Activated CD4-positive, alpha-beta T cell treated with anti-CD3 and anti-CD28 coated beads, Interleukin-10, Interleukin-2, amounts not matched to agents 100 ng/mL and 50 ng/mL, durations not matched to agents 16 hours and 8 hours (primary cell): Measurements from ENCODE around the gene B3GAT1.

Experiments used
- DNase-seq: peaks from one replicate; pipeline ENCODE4 v3.0.0-alpha.2; 2020

Gene B3GAT1

DNA sequence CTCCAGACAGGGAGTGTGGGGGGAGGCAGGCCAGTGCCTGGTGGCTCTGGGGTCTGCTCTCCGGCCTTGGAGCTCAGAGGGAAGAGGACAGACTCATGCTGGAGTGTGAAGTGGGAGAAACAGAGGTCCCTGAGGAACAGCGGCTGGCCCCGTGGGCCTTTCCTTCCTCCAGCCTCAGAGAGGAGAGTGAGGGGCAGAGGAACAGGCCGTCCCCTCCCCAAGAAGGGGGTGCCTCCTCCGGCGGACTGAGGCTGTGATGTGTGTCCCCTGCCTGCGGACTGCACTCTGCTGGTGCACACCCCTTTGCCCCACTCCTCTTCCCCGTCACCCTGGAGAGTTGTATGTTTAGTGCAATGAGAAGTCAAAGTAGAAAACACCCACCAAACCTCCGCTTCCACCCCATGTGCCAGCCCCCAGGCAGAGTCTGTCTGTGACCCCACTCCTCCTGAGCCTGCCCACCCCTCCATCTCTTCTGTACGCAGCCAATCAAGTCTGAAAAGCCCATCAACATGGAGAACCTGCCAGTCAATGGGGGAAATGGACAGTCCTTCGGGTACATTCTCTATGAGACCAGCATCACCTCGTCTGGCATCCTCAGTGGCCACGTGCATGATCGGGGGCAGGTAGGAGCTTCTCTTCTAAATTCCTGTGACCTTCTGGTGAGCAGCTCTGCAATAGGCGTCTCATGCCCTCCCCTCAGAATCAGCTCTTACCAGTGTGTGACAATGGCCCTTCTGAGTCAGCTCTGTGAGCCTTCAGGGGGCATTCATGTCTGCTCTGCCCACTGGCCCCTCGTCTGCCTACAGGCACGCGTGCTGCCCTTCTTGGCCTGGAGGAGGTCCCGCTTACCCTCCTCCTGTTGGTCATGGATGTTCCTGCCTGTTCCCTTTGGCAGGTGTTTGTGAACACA, 41.3 kb downstream of the B3GAT1 start:
- no peak for DNase-seq

DNA sequence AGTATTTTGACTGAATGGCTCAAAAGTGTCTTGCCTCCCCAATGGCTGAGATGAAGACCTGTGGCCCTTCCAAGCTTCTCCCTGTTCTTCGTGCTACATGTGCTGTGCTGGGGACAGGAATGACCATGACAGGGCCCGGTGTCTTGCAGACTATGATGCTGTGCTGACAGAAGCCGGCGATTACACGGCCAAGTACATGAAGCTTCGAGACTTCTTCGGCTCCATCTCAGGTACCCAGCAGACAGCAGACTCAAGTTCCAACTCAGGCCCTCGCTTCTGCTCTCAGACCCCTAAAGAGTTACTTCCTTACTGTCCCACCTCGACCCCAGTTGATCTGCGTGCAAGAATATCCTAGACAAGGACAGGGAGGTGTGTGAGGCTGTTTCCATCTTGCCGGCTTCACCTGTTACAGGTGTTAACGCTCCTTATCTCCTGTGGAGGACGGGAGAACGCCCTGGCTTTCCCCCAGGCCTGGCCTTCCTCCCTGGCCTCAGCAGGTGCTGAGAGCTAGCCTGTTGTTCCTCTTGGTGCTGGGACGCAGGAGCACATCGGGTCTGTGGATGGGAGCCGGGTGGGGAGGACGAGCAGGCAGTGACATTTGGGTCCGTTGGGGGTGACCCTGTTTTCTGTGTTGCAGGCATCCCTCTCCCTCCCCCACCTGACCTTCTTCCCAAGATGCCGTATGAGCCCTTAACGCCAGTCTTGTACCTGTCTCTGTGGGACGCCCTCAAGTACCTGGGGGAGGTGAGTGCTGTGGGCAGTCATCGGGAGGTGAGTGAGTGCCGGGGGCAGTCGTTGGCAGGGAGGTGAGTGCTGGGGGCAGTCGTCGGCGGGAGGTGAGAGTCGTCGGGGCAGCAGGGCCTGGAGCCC, 42.2 kb downstream of the B3GAT1 start:
- DNase-seq, result no peak

DNA sequence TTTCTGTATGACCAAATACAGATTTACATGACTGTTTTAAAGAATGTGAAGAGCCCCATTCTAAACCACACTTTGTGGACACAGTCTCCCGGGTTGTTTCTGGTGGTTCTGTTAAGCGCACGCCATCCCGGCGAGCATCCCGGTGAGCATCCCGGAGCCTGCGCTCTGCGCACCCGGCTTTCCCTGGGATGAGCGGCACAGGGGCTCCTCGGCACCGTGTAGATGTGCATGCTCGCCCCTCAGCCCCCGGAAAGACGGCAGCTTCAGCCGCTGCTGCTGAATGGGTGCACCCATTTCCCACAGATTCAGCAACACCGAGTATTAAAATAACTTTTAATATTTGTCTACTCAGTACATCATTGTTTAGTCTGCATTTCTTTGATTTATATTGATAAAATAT, 44.3 kb downstream of the B3GAT1 start:
- DNase-seq, result no peak

DNA sequence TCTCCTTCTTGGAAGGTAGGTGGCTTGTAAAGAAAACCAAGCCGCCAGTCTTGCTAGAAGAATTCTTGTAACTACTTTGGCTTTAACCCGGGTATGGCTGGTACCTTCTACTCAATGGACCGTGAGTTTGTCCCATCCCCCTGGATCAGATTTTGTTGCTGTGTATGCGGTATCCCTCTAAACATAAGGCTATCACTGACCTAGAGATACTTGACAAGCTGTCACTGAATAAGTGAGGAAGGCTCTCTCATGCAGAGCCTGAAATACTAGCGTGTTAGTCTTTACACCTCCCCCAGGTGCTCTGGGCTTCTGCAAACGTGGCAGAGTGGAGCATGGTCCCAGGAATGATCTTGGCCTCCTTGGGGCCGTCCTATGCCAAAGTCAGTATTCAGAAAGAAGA, 45.8 kb downstream of the B3GAT1 start:
- DNase-seq, result no peak

DNA sequence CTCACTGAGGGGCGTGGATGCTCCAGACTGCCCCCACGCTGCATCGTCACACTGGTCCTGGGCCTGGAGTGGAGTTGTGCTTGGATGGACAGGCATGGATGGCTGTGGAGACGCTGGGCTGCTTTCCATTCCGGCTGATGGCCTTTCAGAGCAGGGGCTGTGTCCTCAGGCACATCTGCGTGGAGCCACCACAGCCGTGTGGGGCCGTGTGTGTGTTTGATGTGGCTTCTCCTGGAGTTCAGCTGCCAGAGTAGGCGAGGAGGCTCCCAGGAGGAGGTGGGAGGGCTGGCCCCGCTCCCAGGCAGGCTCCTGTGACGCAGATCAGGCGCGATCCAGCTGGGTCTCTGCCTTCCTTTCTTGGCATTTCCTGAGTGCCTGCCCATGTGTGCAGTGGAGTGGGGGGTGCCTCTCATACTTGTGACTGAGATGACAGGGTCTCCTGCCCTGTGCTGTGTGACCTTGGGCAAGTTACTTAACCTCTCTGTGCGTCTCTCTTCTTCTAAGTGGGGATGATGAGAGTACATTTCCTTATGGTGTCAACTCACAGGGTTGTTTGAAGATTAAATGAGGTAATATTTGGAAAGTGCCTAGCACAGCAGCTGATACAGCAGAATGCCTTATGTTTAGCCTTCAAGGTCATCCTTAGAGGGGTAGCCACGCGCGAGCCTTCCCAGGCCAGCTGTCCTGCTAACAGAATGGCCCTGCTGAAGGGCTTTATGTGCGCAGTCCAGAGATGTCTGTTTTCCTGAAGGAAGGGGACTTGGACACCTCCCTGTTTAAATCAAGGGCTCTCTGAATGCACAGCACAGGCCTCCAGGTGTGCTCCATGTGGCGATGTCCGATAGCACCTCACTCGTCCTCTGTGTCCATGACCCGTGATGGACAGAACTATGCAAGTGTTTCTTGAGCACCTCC, 46.8 kb downstream of the B3GAT1 start:
- DNase-seq, result no peak

DNA sequence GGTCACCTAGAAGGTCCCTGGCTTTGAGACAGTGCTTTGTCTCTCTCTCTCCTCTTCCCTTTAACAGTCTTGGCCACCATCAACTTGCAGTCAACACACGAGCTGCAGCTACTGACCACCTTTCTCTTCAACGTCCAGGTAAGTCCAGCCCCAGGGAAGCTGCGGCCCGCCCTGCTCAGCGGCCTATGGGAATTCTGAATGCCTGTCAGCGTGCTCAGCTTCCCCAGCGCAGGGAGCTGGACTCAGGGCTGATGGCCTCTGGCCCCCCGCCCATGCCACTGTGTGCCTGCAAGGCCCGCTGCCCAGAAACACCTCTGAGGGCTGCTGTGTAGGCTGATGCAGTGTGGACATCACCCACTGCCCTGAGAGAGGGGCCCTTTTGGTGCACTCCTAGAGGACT, 47.8 kb downstream of the B3GAT1 start:
- no peak for DNase-seq

DNA sequence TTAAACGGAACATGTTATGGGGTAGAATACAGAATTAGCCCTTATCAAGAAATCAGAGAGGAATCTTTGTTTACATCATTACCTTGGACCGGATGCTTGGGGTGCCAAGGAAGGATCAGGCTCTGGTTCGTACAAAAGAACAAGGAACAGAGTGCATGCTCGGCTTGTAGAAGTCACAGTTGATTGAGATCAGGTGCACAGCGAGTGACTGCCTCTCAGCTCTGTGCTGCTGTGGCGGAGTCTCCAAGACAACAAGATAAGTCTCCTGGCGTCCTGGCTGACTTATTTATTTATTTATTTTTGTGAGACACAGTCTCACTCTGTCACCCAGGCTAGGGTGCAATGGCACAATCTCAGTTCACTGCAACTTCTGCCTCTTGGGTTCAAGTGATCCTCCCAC, 48.5 kb downstream of the B3GAT1 start:
- no peak for DNase-seq

DNA sequence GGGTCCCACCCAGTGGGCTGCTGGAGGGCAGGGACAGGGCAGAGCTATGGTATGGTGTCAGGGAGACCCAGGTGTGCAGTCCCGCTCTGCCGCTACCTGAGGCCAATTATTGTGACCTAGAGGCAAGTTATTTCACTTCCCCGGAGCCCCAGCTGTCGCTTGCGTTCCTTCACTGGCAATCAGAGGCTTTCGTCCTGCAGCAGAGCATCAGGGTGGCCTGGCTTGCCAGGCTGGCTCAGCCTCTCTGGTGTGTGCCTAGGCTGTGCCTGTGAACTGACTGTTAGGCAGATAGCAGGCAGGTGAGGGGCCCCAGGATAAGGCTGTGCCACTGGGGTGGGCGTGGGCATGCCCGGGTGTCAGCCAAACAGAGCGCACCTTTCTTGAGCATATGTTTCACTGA, 48.9 kb downstream of the B3GAT1 start:
- no peak for DNase-seq

DNA sequence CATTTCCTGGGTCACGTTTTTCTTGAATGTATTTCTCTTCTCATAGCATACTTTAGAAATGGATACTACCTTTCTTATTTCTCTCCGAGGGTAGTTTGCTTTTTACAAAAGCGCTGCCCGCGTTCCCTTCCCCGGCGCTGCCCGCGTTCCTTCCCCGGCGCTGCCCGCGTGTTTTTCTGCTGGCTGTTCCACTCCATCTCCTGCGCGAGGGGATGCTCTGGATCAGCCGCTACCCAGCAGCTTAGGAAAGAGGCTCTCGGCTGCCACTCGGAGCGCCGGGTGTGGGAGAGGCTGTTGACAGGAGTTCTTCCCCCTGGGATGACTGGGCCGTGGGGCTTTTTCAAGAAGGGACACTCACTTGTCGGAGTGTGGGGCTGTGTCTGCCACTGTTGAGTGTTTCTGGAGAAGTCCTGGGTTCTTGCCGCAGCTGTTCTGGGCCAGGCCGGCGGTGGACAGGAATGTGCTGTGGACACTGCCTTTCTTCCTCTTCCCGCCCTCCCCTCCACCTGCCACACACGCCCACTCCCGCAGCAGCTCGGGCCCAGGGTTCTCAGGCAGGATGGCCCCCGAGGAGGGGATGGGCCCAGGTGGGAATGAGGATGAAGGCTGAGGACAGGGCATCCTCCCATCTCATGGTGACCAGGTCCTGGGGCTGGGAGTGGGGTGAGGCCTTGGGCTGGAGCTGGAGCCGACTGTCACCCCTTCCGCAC, 49.7 kb downstream of the B3GAT1 start:
- no peak for DNase-seq

DNA sequence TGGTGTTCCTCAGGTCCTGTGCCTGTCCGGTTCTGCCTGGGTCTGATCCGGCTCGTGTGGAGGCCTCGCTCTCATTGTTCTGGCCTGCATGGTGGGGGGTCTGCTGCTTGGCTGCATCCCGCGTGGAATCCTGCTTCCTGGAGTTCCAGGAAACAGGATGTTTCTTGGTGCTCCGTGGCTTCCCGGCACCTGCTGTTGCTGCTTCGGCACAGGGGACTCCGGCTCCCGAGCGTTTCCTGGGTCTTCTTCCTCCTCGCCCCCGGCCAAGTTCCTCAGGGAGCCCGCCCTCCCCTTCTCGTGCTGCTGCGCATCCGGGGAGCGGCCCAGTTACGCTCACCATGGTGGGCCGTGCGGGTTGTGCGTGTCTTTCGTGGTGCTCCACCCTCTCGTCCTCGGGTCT, 50.4 kb downstream of the B3GAT1 start:
- DNase-seq, result no peak

DNA sequence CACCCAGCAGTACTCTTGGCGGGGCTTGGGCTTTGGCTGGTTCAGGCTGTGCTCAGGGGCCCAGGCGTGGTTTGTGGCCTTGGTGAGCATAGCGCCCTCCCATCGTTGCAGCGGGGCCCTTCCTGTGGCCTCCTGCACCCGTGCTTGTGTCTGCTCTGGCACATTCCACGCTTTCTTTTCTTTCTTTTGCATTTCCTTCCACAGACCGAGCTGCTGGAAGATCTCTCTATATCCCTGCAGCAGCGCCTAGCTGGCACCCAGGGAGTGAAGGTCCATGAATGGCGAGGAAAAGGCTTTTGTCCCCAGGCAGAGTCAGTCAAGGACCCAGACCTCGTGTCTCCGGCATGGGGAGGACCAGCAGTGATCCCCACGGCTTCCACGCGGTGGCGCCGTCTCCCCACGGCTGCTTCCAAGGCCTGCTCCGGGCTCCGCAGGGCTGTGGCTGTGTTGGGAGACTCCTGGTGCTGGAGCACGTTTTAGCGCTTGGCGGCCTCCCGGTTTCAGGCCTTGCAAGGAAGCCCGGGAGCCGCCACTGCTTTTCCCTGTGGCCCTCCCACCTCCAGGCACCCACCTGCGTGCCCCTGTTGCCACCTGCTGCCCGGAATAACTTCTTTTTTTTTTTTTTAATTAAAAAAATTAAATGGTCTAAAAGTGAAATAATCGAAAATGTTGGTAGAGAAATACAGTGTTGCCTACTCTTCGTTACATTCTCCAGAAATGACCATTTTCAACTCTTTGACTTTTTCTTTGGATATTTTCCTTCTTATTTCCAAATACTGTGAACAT, 51.8 kb downstream of the B3GAT1 start:
- peak; percentile 85 for DNase-seq

DNA sequence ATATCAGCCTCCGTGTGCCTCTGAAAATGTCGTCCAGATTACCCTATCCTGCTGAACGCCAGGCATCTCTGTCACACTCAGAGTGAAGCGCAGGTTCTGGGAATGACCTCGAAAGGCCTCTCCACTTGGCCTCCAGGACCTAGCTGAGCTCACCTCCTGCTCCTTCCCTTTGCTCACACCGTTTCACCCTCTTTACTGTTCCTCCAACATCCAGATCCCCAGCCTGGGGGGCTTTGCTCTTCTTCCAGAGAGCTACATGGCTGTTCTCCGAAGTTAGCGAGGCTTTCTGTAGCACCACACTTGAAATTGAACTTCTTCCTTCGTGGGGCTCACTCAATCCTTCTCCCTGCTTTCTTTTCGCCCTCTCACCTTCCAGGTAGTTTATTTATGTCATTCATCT, 52.4 kb downstream of the B3GAT1 start:
- DNase-seq, result no peak

DNA sequence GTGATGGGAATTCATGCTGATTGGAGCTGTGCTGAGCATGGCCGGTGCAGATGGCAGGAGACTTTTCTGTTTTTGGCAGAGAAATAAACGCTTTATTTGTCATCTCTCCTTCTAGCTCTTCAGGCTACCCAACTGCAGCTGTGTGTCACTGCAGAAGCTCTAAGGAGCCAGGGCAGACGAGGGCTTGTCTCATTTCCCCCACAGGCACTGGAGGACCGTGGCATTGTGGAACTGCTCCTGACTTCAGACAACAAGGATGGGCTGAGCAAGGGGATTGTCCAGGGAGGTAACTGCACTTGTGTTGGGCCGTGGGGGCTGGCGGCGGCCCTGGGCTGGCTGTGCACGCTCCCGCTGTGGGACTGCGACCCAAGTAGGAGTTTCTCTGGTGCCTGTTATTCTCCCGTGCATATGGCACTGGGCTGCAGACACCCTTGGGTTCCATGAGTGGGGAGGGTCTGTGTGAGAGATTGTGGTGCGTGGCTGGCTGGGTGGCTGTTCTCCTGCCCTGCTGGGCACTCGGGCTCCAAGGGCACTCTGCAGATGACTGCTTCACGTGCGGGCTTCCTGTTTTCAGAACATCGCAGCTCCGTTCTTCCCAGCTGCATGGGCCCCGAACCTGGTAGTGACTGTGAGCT, 53.1 kb downstream of the B3GAT1 start:
- no peak for DNase-seq

DNA sequence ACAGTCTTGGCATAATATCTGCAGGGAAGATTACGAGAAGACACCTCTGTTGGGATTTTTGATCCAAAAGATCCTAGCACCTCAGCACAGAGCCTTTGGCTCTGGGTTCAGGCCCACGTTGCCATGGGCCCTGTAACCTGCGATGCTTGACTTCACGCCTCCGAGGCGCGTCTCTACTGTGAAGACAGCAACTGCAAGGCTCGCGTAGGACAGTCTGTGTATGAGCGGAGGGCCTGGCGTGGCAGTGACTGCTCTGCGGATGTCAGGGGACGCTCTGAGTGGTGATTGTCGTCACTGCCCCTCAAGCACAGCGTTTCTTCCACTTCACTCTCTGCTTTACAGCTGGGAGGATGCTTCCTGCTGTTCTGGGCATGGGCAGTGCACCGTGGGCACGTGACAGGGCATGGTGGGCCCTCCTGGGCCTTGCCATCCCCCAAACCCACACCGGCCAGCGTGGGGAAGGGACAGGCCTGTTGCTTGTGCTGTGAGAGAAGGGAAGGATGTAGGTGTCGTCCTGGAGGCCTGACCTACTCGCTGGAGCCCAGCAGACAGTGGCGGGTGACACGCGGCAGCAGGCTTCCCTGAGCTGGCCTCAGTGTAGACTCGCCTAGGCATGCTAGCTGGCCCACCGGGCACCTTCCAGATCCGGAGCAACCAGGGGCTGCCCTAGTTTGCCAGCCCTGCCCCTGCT, 53.7 kb downstream of the B3GAT1 start:
- no peak for DNase-seq

DNA sequence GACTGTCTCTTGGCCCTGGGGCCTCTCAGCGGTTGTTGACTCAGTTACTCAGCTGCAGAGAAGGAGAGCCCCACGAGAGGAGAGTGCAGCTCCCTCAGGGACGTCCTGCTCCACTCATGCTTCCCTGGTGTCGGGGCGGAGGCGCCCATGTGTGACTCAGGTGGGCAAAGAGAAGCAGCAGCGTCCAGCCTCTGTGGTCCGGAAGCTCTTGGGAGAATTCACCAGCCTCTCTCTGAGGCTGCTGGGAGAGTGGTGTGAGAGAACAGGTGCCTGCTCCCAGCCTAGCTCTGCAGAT, 54.5 kb downstream of the B3GAT1 start:
- no peak for DNase-seq

DNA sequence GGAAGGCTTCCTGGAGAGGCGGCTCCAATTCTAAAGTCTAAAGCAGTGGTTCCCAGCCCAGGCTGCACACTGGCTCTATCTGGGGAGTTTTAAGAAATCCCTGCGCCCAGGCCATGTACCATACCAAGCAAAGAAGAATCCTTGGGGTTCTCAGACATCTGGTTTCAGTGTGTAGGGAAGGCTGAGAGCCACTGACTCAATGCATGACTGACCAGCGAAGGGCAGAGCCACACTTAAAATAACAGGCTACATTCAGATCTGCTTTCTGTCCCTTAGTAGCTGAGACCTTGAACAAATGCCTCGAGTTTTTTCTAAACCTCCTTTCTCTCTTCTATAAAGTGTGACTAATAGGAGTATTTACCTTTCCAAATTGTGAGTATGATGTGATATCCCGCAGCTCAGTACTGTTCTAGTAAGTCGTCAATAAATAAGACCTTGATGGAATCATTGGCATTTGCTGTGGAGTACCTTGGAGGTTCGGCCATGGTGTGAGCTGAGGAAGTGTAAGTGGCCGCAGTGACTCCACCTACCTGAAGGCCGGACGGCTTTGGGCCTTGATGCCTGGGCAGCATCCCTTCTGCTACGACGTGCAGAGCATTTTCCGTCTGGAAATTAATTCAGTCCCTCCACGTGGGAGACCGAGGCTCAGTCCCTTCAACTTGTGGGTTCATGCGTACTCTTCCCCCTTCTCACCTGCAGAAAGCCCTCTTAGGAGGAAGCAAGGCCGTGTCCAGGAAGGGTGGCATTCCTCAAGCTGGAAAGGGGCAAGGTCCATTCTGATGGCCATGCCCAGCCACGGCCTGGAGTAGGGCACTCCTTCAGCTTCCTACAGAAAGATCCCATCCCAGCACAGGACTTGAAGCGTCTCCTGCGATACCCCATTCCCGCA, 55.1 kb downstream of the B3GAT1 start:
- DNase-seq, result no peak

DNA sequence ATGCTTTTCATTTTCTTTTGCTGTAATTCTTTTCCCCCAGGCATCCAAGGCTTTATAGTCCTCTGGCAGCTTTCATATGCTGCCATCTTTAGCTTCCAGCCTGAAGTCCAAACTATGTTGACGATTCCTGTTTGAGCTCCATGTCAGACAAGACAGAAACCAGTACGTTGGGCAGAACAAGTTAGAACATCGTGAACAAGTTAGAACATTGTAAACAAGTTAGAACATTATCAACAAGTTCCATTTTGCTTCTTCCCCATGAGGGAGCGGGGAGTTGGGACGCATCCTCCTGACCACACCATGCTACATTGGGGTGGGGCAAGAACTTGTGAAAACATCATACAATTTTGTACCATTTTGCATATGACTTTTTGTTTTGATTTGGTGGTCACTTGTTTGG, 56.4 kb downstream of the B3GAT1 start:
- no peak for DNase-seq

DNA sequence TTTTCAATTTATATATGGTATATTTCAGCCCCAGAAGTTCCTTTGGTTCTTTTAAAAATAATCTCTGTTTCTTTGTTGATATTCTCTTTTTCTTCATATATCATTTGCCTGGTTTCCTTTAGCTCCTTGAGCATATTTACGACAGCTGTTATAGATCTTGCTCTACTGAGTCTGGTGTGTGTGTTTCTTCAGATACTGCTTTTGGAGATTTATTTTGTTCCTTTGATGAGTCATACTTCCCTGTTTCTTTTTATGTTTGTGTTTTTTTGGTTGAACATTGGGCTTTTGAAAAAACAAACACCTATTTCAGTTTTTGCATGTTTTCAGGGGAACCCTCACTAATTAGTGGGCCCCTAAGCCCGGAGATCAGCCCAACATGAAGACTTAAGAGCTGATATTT, 56.9 kb downstream of the B3GAT1 start:
- DNase-seq, result no peak

DNA sequence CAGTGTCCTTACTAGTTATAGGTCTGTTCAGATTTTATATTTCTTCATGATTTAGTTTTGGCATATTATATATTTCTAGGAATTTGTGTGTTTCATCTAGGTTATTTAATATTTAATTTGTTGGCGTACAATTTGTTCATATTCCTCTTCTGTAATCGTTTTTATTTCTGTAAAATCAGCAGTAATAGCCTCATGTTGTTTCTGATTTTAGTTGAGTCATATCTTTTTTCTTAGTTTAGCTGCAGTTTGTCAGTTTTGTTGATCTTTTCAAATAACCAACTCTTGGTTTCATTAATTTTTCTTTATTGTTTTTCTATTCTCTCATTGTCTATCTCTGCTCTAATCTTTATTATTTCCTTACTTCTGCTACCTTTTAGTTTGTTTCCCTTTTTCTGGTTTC, 59.9 kb downstream of the B3GAT1 start:
- no peak for DNase-seq

DNA sequence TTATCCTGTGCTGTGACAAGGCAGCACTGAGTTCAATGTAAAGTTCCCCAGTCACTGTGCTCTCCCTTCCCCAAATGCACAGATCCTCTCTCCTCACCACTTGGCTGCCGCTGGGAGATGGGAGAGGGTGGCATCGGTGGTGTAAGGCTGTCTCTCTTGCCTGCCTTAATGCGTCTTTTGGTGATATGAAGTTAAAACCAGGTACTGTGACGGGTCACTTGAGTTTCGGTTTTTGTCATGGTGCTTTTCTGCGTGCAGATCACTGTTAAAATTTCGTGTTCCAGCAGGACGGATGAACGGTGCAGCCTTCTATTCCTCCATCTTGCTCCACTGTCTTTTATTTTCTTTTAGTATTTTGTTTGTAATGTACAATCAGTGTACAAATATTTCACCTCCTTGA, 61.7 kb downstream of the B3GAT1 start:
- DNase-seq, result no peak
